Chondrocyte (in vitro differentiated cells): Measurements from ENCODE around the gene KAT6B. TPM values are rescaled to one million over a fixed set of nuclear protein-coding genes. Genes with fewer than 3 reads are reported as not detected.
"Not testable (repeated sequence)": the region's sequence is repeated elsewhere in the genome, so short reads cannot be mapped to it uniquely, and the experiment has no call there.

Experiments
- DNase-seq: peaks from one replicate; pipeline ENCODE4 v3.0.0; 2021; ENCODE audit warnings: mixed read lengths, low spot score
- H3K27ac Mint-ChIP-seq: one replicate; pipeline ENCODE4 v1.8.0; 2021; ENCODE audit warnings: mild to moderate bottlenecking, moderate library complexity, mixed read lengths; ENCODE audit not compliant: unreplicated experiment
- H3K27me3 Mint-ChIP-seq: 2 replicates; pipeline ENCODE4 v1.8.0; 2021; ENCODE audit warnings: low read depth, mixed read lengths
- H3K36me3 Mint-ChIP-seq: 2 replicates; pipeline ENCODE4 v1.8.0; 2021; ENCODE audit warnings: low read depth, mixed read lengths
- H3K4me1 Mint-ChIP-seq: 2 replicates; pipeline ENCODE4 v1.8.0; 2021; ENCODE audit warnings: low read depth, mild to moderate bottlenecking, mixed read lengths
- H3K4me3 Mint-ChIP-seq: one replicate; pipeline ENCODE4 v1.8.0; 2021; ENCODE audit warnings: mild to moderate bottlenecking, moderate library complexity, mixed read lengths; ENCODE audit not compliant: unreplicated experiment
- H3K9me3 Mint-ChIP-seq: 2 replicates; pipeline ENCODE4 v1.8.0; 2021; ENCODE audit warnings: low read depth, mixed read lengths
- CTCF ChIP-seq: fragments of 200-600 bp; sonication (generic); IDR thresholded peaks from 2 replicates; pipeline ENCODE4 v1.5.0; 2021; ENCODE audit warnings: antibody characterized with exemption, mild to moderate bottlenecking, moderate library complexity
- total RNA-seq: library from RNA; stranded (reverse); gene quantifications from 3 replicates; pipeline ENCODE4 v1.2.1, GENCODE V29; 2021

The KAT6B gene
- total RNA-seq, 1 donor from 2014 or later: 20.8 TPM

- Mint-ChIP-seq H3K36me3 (peaks cover 2% of the 10 kb centered on the region), H3K27me3 (no peaks in the 10 kb centered on the region), H3K4me1 (peaks cover 12% of the 10 kb centered on the region), H3K9me3 (peaks cover 9% of the 10 kb centered on the region), H3K27ac (no peak overlapping the region), H3K4me3 (no peak overlapping the region)
- no peak for TF ChIP-seq CTCF
- no peak for DNase-seq
These were observed 89.9 kb downstream of the KAT6B start for GRCh38 chr10:74916283-74916682.

- peaks cover 9% of the 10 kb centered on the region for H3K9me3 Mint-ChIP-seq
- H3K4me1 Mint-ChIP-seq: peaks cover 22% of the 10 kb centered on the region
- no peak overlapping the region for H3K4me3 Mint-ChIP-seq
- no peak for TF ChIP-seq CTCF
- no peaks in the 10 kb centered on the region for H3K27me3 Mint-ChIP-seq
- peaks cover 2% of the 10 kb centered on the region for H3K36me3 Mint-ChIP-seq
- H3K27ac Mint-ChIP-seq: peak overlapping the region; percentile 7
- DNase-seq: no peak
These were observed 91.2 kb downstream of the KAT6B start for GRCh38 chr10:74917481-74918077.

- no peaks in the 10 kb centered on the region for H3K27me3 Mint-ChIP-seq
- H3K27ac Mint-ChIP-seq: no peak overlapping the region
- H3K9me3 Mint-ChIP-seq: peaks cover 9% of the 10 kb centered on the region
- TF ChIP-seq CTCF: no peak
- no peak for DNase-seq
- H3K4me1 Mint-ChIP-seq: peaks cover 43% of the 10 kb centered on the region
- peaks cover 2% of the 10 kb centered on the region for H3K36me3 Mint-ChIP-seq
- no peak overlapping the region for H3K4me3 Mint-ChIP-seq
These were observed 93.3 kb downstream of the KAT6B start for GRCh38 chr10:74919671-74920070.

- not testable (repeated sequence) for H3K27me3 Mint-ChIP-seq, H3K4me3 Mint-ChIP-seq, H3K27ac Mint-ChIP-seq, H3K9me3 Mint-ChIP-seq, DNase-seq, H3K36me3 Mint-ChIP-seq
- H3K4me1 Mint-ChIP-seq: peaks cover 51% of the 10 kb centered on the region
These were observed 94.7 kb downstream of the KAT6B start for GRCh38 chr10:74921070-74921469.

- Mint-ChIP-seq H3K36me3 (peaks cover 2% of the 10 kb centered on the region), H3K27ac (no peak overlapping the region), H3K4me1 (peaks cover 46% of the 10 kb centered on the region), H3K27me3 (no peaks in the 10 kb centered on the region), H3K9me3 (peaks cover 9% of the 10 kb centered on the region), H3K4me3 (no peak overlapping the region)
- no peak for DNase-seq
- no peak for TF ChIP-seq CTCF
These were observed 95.3 kb downstream of the KAT6B start for GRCh38 chr10:74921744-74922143.

GRCh38 chr10:74922921-74923320 is 96.5 kb downstream of the KAT6B start:
- no peak for TF ChIP-seq CTCF
- H3K9me3 Mint-ChIP-seq: peaks cover 9% of the 10 kb centered on the region
- H3K36me3 Mint-ChIP-seq: peaks cover 2% of the 10 kb centered on the region
- no peak for DNase-seq
- H3K27me3 Mint-ChIP-seq: no peaks in the 10 kb centered on the region
- no peak overlapping the region for H3K27ac Mint-ChIP-seq
- no peak overlapping the region for H3K4me3 Mint-ChIP-seq
- H3K4me1 Mint-ChIP-seq: peaks cover 44% of the 10 kb centered on the region
